SK-N-MC (cell line): ENCODE results near the gene CTNNA3.

Experiments used
- EZH2 ChIP-seq: fragments of 200-600 bp; sonication (generic); IDR thresholded peaks from one replicate; pipeline ENCODE4 v1.6.1; 2017; ENCODE audit warnings: antibody characterized with exemption
- FOXP2 ChIP-seq: optimal IDR thresholded peaks from 2 replicates; pipeline ENCODE3; 2011; ENCODE audit warnings: mild to moderate bottlenecking, moderate library complexity; ENCODE audit not compliant: insufficient read depth; ENCODE audit errors: extremely low read length, control extremely low read depth
- POLR2AphosphoS5 ChIP-seq: IDR thresholded peaks from 2 replicates; pipeline ENCODE4 v1.6.1; 2012; ENCODE audit warnings: mild to moderate bottlenecking, low read depth, low read length, borderline replicate concordance

GRCh38 chr10:67239864-67240497 lies 456.0 kb downstream of the CTNNA3 start:
- TF ChIP-seq POLR2AphosphoS5 (no peak), EZH2 (no peak), FOXP2 (no peak)
